Measurements from ENCODE around the gene SNX15. TPM values are rescaled to one million over a fixed set of nuclear protein-coding genes. Genes with fewer than 3 reads are reported as not detected.
"Not testable (repeated sequence)": the region's sequence is repeated elsewhere in the genome, so short reads cannot be mapped to it uniquely, and the experiment has no call there.

The SNX15 gene, protein sequence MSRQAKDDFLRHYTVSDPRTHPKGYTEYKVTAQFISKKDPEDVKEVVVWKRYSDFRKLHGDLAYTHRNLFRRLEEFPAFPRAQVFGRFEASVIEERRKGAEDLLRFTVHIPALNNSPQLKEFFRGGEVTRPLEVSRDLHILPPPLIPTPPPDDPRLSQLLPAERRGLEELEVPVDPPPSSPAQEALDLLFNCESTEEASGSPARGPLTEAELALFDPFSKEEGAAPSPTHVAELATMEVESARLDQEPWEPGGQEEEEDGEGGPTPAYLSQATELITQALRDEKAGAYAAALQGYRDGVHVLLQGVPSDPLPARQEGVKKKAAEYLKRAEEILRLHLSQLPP
- 21.0 to 26.1 TPM (median 24.9 TPM) in 3 replicates for total RNA-seq
- long read RNA-seq, transcript SNX15-202 (8 exons, 1,939 nt): major isoform, 44 of 44 reads
- long read RNA-seq, partial matches to known transcripts: 0 of 44 reads
- long read RNA-seq, other reads (novel, unspliced or antisense): 0 of 44 reads

DNA sequence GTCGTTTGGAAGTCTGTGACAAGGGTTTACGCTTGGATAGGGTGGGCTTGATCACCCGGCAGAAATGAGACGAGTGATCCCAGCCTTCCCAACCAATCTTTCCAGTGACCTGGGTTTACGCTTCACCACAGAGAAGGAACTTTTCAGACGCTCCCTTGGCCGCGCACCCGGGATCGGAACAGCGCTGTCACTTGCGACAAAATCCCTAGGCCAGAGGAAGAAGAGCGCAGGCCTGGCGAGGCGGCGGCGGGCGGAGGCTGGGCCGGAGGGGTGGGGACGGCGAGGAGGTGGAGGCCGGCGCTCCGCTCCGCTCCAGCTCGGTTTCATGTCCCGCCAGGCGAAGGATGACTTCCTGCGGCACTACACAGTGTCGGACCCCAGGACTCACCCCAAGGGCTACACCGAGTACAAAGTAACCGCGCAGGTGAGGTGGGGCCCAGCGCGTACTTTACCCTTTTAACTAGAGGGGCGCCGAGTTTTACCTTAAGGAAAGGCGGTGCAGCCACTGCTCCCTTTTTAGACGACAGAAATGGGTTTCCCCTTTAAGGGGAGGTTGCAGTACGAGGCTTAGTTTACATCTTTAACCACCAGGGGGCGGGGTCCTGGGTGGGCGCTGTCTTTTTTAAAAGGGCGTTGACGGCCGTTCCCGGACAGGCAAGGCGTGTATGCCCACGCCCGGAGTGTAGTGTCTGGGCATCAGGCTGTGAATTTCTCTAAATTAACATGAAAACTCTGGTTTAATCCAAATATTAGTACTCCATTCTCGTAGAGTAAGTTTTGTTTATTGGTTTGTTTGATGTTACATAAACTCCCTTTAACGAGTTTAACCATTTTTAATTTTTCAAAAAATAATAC, at the start of gene SNX15:
Gene SNX15, plus strand, starts transcription at position 227 of the 855 bp plus-strand sequence. Its CDS starts 99 bp downstream, at position 326.
- TF ChIP-seq, protein P1, sequence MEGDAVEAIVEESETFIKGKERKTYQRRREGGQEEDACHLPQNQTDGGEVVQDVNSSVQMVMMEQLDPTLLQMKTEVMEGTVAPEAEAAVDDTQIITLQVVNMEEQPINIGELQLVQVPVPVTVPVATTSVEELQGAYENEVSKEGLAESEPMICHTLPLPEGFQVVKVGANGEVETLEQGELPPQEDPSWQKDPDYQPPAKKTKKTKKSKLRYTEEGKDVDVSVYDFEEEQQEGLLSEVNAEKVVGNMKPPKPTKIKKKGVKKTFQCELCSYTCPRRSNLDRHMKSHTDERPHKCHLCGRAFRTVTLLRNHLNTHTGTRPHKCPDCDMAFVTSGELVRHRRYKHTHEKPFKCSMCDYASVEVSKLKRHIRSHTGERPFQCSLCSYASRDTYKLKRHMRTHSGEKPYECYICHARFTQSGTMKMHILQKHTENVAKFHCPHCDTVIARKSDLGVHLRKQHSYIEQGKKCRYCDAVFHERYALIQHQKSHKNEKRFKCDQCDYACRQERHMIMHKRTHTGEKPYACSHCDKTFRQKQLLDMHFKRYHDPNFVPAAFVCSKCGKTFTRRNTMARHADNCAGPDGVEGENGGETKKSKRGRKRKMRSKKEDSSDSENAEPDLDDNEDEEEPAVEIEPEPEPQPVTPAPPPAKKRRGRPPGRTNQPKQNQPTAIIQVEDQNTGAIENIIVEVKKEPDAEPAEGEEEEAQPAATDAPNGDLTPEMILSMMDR (IDR thresholded peaks at IDR 0.05): peak; percentile 94
- H3K9me3 Mint-ChIP-seq (ENCODE audit: low read depth): no peaks in the 10 kb centered on the region
- no peaks in the 10 kb centered on the region for H3K27me3 Mint-ChIP-seq (ENCODE audit: low read depth)
- peak within 1 kb of the TSS; percentile 87 for H3K27ac Mint-ChIP-seq (ENCODE audit: unreplicated experiment)
- H3K4me3 Mint-ChIP-seq (ENCODE audit: unreplicated experiment): peak within 1 kb of the TSS; percentile 79
- no peaks in the 10 kb centered on the region for H3K36me3 Mint-ChIP-seq (ENCODE audit: low read depth)
- peaks cover 15% of the 10 kb centered on the region for H3K4me1 Mint-ChIP-seq (ENCODE audit: low read depth)
- DNase-seq (ENCODE audit: low spot score): peak; percentile 97

DNA sequence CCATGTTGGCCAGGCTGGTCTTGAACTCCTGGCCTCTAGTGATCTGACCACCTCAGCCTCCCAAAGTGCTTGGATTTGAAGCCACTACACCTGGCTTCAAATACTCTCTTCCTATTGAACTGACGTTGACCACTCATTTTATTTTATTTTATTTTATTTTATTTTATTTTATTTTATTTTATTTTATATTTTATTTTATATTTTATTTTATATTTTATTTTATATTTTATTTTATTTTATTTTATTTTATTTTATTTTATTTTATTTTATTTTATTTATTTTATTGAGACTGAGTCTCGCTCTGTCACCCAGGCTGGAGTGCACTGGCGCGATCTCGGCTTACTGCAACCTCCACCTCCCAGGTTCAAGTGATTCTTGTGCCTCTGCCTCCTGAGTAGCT, 43.9 kb upstream of the SNX15 start:
- H3K27me3 Mint-ChIP-seq (ENCODE audit: low read depth): peaks cover 21% of the 10 kb centered on the region
- not testable (repeated sequence) for H3K4me3 Mint-ChIP-seq (ENCODE audit: unreplicated experiment); H3K4me1 Mint-ChIP-seq (ENCODE audit: low read depth); H3K9me3 Mint-ChIP-seq (ENCODE audit: low read depth); H3K36me3 Mint-ChIP-seq (ENCODE audit: low read depth); DNase-seq (ENCODE audit: low spot score); H3K27ac Mint-ChIP-seq (ENCODE audit: unreplicated experiment)

DNA sequence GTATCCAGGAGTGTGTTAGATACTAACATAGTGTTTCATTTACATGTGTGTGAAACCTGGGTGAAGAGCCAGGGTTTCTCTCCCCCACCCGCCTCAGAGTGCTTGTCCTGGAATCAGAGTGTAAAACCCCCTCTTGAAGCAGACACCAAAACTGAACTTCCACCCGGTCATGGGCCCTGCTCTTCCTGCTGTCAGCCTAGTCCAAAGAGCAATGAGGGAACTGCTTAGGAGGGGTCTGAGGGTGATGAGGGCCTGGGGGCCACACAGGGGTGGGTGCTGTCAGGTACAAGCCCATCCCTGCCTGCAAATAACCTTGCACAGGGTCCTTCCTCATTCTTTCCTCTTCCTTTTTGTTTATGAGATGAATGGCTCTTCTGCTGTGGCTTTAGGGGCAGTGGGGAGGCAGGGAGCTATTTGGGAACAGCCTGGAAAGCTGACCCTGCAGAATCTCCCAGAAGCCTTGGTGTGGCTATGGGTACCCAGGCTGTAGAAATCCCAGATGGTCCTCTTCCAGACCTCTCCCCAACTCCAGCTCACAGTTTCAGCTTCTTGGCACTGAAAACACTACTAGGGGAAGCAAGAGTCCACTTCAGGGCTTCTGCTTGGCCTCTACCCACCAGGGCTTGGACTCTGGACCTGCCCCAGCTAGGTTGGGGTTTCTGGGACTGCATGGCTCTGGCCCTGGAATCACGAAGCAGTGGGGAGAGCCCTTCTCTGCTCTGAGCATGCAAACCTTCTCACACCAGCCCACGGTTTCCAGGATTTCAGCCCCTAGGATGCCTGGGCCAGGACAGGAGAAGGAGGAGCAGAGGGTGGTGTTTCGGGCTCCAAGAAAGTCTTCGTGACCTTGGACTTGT, 39.0 kb upstream of the SNX15 start:
- Mint-ChIP-seq H3K36me3 (ENCODE audit: low read depth) (no peaks in the 10 kb centered on the region), H3K27ac (ENCODE audit: unreplicated experiment) (no peak overlapping the region)

DNA sequence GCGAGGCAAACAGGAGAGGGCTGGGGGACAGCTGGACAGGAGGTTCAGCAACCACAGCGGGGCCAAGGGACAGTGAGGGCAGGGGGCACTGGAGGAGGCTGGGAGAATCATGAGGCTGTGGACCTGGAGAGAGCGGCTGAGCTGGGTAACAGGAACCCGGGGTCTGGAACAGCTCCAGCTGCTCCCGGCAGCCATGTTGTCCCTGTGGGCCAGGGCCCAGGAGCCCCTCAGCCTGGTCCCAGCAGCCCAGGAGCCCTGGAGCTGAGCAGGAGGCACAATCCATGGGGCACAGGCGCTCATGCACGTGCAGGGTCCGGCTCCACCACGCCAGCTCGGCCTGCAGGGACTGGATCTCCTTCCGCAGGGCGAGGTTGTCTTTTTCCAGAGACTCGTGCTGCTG, 37.8 kb upstream of the SNX15 start:
- no peak for DNase-seq (ENCODE audit: low spot score)
- Mint-ChIP-seq H3K36me3 (ENCODE audit: low read depth) (no peaks in the 10 kb centered on the region), H3K9me3 (ENCODE audit: low read depth) (no peaks in the 10 kb centered on the region), H3K27me3 (ENCODE audit: low read depth) (peaks cover 3% of the 10 kb centered on the region), H3K4me3 (ENCODE audit: unreplicated experiment) (no peak overlapping the region), H3K4me1 (ENCODE audit: low read depth) (peaks cover 5% of the 10 kb centered on the region), H3K27ac (ENCODE audit: unreplicated experiment) (no peak overlapping the region)
- TF ChIP-seq, protein P1 (IDR thresholded peaks at IDR 0.05): no peak

More for the DNA sequence above, 39.0 kb upstream of the SNX15 start:
- Mint-ChIP-seq H3K4me1 (ENCODE audit: low read depth) (peaks cover 5% of the 10 kb centered on the region), H3K27me3 (ENCODE audit: low read depth) (peaks cover 3% of the 10 kb centered on the region), H3K9me3 (ENCODE audit: low read depth) (no peaks in the 10 kb centered on the region), H3K4me3 (ENCODE audit: unreplicated experiment) (no peak overlapping the region)
- no peak for DNase-seq (ENCODE audit: low spot score)
- TF ChIP-seq, protein P1 (IDR thresholded peaks at IDR 0.05): no peak

DNA sequence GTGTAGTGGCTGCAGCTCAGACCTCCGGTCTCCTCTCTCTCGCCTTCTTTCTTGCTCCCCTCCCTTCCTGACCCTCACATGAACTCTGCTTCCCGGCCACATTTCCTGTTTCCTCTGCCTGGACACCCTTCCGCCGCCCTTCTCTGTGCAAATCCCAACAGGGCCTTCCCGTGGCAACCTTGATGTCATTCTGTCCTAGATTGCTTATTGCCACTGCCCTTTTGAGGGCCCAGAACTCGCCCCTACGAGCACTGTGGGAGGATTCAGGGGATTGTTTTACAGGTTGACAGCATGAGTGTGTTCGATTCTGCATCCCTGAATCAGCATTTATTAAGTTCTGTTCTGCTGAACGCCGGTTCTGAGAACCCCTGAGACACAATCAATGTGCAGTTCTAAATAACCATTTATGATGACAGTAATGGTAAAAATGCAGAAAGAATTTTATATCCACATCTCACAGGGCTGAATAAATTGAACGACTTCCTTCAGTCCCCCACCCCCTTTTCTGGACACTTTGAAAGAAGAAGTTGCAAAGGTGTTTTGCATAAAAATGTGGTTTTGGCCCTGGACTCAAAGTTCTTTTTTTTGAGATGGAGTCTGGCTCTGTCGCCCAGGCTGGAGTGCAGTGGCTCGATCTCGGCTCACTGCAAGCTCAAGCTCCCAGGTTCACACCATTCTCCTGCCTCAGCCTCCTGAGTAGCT, 36.9 kb upstream of the SNX15 start:
- TF ChIP-seq, protein P1 (IDR thresholded peaks at IDR 0.05): no peak
- Mint-ChIP-seq H3K9me3 (ENCODE audit: low read depth) (no peaks in the 10 kb centered on the region), H3K27ac (ENCODE audit: unreplicated experiment) (no peak overlapping the region), H3K4me3 (ENCODE audit: unreplicated experiment) (no peak overlapping the region), H3K4me1 (ENCODE audit: low read depth) (peaks cover 5% of the 10 kb centered on the region), H3K27me3 (ENCODE audit: low read depth) (no peaks in the 10 kb centered on the region), H3K36me3 (ENCODE audit: low read depth) (no peaks in the 10 kb centered on the region)
- no peak for DNase-seq (ENCODE audit: low spot score)
